Stimulated activated CD4-positive, alpha-beta T cell treated with anti-CD3 and anti-CD28 coated beads, Interleukin-15, amount 100 ng/mL, for 24 hours (primary cell): Measurements from ENCODE around the gene SORCS3.

Experiments
- DNase-seq: peaks from one replicate; pipeline ENCODE4 v3.0.0-alpha.2; 2020

The SORCS3 gene

DNA sequence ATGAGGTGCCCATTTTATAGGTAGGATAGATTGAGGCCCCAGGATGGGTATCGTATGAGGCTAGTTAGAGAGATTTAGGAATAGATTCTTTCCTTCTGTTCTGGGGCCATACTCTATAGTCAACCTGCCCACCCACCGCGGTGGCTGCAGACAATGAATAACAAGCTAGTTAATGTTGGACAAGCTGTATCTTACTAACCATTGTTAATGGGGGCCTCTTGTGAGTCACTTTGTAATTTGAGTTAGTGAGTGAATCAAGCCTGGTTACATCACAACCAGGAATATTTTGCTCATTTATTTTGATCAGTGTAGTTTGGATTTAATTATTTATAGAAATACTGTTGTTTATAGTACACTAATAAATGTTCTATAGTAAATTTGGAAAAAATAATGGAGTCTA is 7.3 kb downstream of the SORCS3 start:
- DNase-seq, result no peak

DNA sequence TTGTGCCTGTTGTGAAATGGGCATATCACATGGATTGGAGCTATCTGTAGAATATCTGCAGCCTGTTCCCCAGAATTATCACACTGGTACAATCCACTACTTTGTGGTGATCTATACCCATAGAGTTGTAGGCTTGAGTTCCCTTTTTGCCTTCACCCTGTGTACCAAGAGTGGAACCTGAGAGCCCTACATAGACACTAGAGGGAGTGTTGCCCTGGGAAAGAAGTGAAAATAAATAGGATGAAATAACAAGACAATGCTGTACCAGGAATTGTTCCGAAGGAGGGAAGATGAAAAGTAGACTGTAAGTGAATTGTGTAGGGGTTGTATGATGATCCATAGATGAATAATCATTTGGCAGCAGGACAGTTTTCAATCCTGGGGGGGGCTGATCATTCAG is 9.0 kb downstream of the SORCS3 start:
- DNase-seq, result no peak

DNA sequence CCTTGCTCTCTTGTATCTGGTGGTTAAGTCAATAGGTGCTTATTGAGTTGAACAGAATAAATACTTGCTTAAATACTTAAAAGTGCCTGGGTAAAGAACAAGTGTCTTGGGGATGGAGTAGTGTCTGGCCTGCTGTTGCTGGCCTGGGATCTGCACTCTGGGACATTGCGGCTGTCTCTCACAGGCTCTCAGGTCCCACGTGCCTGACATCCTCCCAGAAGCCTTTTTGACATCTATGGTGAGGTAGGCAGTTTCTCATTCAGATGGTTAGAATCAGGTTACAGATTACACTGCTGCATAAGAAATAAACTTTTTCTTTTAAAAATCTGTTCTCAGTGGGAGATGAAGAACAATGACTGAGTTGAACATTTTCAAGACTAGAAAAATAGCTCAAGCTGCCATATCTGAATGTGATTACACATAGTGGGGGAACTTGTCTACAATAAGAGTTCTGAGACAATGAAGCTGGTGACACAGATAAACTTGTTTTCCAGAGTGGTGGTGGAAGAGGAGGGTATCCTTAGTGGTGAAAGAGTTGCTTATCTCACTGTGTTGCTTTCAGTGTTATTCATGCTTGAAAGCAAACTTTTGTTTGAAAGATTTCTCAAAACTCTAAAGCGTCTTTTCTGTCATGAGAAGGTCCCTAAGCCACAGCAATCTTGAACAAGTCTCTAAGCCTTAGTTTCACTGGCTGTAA is 9.7 kb downstream of the SORCS3 start:
- no peak for DNase-seq

DNA sequence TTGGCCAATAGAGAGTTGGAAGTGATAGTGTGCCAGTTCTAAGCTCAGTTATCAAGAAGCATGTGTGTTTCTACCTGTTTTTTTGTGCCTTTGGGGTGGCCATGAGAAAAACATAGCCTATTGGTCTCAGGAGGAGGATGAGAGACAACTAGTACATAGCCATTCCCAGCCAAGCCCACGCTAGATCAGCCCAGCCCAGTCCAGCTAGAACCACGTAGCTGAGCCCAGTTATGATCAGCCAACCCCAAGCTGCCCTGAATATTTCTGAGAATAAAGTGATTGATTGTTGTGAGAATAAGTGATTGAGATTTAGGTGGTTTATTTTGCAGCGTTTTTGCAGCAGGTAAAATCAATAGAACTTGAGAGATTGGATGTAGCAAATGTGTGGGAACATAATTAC is 15.9 kb downstream of the SORCS3 start:
- DNase-seq, result no peak

DNA sequence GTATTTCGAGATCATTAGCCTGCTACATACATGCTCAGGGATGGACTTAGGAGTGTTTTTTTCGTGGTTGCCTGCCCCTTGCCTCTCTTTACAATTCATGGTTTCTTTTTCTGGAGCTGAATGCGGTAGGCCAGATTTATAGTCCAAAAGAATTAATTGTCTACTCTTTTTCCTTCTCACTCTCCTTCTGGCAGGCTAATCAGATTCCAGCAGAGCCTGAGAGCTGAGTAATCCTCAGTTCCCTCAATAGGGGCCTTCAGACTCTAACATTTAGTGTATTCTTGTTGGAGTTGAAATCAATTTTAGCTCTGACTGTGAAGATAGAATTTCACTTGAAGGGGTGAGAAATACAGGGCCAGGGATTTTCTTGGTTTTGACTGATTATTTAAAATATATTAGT is 16.4 kb downstream of the SORCS3 start:
- no peak for DNase-seq

DNA sequence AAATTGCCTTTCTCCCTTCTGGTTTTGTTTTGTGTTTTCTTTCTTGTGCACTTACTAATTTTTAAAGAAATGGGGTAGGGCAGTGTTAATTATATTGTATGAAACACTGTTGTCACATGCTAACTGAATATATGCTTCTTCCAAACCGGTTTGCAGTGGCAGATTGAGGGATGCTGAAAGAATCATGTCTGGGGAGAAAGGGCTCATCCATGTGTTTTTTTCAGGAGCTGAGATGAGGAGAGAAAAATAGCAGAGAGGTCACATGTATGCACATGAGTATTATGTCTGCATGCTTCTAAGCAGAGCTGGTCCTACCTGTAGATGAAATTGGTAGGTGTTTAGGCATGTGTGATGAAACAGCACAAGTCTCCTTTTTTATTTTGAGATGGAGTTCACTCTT is 17.0 kb downstream of the SORCS3 start:
- DNase-seq, result no peak

DNA sequence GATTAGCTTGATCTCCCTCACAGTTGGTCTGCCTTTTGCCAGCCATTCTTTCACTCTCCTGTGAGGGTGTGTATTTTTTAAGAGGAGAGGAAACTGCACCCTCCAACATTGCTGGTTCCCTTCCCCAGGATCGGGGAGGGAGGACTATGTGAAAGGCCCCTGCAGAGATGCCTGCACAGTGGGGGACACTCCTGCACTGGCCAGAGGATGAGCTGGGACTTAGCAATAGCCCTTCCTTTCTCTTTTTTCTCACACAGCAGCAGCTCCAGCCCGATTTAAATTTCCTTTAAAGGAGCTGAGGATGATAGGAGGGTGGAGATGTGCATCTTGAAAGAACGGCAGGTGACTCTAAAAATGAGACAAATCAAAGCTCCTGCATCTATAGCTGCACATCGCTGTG is 18.7 kb downstream of the SORCS3 start:
- no peak for DNase-seq

DNA sequence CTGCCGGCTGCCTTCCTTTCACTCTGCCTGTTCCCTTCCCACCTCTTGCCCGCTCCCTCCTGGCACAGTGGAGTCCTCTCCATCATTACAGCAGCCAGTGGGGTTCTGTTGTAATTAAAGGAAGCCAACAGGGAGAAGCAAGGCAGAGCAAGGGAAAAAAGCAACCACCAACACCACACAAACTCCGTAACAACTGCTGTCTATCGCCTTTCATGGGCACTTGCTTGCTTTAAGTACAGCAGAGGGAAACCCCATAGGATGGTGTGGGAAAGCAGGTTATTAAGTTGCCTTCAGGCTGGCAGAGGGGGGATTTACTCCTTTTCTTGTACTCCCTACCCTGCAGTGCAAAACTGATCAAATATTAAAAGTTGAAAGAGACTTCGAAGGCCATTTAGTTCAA is 22.0 kb downstream of the SORCS3 start:
- no peak for DNase-seq

DNA sequence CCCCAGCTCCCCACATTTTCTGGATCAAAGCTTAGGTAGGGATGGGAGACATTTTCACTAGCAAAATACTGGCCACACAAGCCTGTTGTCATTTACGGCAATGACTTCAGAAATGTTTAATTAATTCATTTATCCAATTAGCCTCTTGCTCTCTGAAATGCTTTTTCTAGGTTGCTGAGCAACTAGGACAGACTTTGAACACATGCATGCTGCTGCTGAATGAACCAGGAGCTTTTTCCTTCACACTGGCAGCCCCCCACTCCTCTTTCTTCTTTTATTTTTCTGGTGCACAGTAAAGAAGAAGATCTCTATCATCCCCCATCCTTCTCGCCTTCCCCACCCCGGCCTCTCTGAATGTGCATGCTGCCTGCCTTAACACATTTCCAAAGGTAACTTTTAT is 22.5 kb downstream of the SORCS3 start:
- no peak for DNase-seq

DNA sequence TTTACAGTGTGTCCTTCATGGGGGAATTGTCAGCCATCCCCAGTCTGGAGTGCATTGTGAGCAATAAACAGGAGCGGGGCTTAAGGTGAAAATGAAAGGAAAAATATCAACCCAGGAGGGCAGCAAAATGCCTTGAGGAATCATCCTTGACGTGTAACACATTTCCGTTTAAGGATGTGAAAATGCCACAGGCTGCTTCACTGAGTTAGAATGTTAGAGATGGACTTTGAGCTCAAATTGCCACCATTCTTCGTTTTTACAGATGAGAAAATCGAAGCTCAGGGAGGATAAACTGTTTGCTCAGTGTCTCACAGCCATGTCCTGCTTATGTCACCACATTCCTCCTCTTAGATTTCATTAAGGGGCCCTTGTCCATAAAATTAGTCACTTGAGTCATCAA is 23.1 kb downstream of the SORCS3 start:
- DNase-seq, result no peak

DNA sequence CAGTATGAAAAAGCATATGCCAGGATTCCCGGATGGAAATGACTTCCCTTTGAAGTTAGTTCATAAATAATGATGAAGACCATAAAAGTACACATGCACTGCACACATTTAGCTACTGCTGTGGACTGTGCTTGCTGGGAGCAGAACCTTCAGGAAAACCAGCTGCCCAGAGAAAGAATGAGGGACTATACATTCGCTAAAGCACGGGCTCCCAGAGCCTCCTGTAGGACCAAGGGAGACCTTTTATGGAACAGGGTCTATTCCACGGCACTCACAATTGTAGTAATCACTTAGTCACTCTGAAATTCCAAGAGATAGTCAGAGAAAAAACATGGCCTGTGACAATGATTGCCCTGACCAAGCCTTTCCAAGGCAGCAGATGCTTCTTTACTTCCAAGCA is 24.1 kb downstream of the SORCS3 start:
- no peak for DNase-seq

DNA sequence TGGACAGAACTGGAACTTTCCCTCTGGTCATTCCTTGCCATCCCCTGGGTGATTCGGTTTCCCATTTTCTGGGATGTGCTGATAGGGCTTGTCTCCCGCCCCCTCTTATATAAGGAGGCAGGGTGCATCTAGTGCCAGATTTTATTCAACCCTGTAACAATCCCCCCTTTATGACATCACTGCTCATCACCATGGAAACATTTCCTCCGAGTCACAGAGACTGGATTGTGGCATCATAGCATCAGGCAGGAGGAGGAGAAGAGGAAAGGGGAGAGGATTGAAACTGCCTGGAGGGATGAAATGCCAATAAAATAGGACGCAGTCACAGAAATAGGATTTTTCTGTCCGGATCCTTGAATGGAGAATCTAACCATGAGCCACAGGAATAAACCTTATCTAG is 25.0 kb downstream of the SORCS3 start:
- DNase-seq, result no peak

DNA sequence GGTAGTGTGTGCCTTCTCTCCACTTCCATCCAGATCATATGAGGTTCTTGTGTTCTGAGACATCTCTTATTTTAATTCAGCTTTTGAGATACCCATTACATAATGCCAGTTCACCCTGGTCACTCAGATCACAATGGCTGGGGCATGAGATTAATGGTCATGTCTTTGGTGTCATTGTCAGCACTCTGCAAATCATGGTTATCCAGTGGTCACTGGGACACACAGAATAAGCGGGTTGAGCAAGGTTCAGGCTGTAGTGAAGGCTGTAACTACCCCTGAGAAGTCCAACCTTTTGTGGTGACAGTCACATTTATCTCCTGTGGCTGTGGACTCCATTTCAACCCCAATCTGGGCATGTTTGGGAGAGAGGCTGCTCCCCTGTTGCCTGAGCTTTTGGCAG is 35.8 kb downstream of the SORCS3 start:
- no peak for DNase-seq

DNA sequence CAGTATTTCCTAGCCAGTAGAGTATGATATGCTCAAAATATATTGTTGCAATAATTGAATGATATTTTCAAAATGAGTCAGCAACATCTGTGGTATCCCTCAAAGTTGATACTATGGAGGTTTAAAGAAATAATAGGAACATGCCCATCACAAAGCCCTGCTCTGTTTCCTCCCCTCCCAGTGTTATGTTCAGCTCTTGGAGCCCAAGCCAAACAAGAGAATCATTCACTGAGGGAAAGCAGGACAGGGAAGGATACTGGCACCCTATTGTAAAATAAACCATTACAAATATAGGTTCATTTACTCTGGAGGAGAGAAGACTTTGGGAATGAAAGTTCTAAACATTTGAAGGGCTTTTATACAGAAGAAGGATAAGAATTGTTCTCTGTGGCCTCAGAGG is 37.6 kb downstream of the SORCS3 start:
- DNase-seq, result no peak

DNA sequence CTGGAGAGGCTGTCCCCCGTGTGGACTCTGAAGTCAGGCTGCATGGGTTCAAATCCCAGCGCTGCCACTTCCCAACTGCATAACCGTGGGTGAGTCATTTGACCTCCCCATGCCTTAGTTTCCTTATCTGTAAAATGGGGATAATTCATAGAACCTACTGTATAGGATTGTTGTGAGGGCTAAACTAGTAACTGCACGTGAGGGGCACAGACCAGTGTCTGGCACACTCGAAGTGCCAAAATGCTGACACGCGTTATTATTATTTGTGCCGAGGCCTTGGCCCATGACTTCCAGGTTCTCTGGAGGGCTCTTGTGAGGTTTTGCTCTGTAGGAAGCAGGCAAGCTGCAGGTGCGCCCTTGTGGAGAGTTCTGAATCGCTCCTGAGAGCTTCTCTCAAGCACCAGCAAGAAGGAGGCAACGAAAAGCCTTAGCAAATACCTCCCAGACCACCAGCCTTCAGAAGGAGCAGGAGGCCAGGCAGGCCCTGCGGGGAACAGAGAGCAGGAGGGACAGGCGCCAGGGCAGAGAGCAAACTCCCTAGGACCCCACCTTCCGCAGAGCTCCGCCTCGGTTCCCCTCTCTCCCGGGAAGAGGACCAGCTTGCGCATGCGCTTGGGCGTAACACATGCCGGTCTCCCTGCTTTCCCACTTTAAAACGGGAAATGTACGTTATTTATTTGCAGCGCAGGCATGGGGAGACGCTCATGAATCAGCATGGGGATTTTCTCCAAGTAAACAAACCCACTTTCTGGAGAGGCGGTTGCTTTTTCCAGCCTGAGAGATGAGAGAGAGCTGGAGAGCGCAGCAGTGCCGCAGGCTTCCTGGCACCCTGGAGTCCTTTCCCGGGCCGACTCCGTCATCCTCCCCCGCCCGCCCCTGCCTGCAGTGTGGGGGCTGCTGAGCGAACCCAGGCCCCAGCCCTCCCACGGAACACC is 39.6 kb downstream of the SORCS3 start:
- DNase-seq, result no peak

DNA sequence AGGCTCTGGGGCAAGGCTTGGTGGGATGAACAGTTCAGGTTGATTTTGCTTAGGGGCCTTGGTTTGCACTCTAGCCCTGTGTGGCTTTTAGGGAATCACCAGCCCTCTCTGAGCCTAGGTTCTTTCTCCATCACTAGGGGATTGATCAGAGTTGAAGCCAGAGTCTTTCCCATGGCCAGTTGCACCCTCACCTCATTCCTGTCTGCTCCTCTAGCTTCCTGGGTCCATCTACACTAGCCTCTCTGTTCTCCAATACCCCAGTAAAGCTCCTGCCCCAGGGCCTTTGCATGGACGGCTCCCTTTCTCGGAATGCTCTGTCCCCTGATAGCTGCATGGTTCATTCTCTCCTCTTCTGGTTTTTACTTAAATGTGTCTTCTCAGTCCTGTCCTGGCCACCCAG is 40.4 kb downstream of the SORCS3 start:
- no peak for DNase-seq

DNA sequence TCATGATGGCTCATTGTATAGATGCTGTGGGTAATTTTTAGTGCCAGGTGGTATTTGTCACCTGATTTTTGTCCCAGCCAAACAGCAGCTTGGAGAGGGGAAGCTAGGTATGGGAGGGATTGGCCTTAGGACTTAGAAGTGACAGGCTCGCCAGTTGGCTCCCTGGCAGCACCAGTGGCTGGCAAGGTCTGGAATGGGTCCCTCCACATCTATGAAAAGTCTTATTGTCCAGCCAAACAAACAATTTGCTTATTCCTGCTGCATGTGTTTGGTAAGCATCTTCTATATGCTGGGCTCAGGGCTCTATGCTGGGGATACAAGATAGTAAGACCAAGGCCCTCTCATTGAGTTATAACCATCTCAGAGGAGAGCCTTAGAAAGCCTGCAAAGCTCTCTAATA is 42.5 kb downstream of the SORCS3 start:
- DNase-seq, result no peak

DNA sequence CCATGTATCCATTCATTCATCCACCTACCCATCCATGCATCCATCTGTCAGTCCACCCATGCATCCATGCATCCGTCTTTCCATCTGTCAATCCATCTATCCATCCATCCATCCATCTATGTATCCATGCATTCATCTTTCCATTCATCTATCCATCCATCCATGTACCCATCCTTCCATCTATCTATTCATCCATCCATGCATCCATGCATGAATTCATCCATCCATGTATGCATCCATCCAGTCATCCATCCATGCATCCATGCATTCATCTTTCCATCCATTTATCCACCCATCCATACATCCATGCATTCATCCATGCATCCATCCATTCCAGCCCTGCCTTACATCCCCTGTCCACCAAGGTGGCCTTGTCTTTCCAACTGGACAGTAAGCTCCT is 45.7 kb downstream of the SORCS3 start:
- no peak for DNase-seq

DNA sequence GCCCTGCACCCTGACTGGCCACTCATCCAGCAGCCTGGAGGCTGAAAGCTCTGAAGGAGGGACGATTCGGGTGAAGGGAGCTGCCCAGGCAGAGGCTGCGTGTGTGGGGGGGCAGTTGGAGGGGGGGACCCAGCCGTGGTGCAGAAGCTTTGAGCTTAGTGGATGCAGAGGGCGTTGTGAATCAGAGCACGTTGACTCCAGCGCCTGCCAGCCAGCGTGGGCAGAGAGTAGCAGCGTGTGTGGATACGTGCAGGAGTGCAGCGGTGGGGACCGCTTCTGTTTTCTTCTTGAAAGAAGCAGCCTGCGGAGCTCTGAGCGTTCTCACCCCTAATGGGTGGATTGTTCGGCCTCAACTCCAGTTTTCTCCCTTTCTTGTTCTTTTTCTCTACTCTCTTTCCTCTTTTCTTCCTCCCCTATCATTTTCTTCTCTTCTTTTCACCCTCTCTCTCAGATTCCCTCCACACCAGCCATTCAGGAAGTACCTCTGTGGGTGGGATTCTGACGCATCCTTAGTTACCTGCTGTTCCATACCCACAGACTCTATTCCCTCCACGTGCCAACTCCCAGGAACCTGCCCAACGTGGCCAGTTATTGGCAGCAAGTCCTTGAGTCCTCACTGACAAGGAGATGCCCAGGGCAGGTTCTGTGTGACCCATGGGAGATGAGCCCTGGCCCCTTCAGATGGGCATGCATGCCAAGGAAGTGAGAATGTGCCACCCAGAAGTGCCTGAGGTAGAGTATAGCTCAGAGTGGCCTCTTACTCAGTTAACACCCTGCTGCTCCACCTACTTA is 47.4 kb downstream of the SORCS3 start:
- DNase-seq, result no peak

DNA sequence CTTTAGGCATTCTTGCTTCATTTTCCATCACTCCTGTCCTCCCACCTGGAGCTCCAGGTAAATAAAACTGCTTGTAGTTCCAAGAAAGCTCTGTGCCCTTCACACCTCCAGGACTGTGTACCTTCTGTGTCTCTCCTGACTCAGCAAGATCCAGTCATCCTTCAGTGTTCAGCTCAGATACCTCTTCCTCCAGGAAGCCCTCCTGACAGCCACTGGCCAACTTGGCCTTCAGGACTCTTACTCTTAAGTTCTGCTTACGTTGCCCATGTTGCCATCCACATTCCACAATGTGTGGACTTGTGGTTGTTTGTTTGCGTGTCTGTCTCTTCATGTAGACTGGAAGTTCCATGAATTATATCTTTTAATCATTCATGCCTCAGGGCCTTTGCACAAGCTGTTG is 48.0 kb downstream of the SORCS3 start:
- DNase-seq, result no peak

DNA sequence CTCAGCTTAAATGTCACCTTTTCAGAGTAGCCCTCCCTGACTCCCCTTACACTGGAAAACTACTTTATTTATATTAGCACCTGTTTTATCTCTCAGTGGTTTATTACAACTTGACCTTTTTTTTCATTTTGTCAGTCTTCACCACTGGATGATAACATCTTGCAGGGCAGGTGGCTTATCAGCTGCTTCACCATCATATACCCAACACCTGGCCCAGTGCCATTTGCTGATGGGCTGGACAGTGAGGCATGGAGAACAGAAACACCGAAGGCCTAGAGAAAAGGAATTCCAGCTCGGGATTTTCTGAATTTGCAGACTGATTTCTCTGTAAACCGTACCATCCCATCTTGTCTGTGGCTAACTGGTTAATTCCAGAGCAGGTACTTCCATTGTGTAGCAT is 48.5 kb downstream of the SORCS3 start:
- DNase-seq, result no peak

DNA sequence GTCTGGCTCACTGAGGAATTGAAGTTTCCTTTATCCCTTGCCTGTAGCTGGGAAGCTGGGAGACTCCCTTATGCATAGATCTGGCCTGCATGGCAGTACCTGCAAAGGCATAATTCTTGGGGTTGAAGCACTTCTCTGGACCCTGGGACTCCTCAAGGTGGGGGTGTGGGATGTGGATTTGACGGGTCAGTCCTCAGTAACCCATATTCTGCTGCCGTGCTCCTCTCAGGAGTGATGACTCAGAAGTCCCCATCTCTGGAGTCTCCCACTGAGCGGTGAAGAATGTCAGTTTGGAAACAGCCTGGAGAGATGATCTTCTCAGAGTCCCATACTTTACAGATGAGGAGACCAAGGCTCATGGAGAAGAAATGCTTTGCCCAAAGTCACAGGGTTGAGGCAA is 49.0 kb downstream of the SORCS3 start:
- no peak for DNase-seq

DNA sequence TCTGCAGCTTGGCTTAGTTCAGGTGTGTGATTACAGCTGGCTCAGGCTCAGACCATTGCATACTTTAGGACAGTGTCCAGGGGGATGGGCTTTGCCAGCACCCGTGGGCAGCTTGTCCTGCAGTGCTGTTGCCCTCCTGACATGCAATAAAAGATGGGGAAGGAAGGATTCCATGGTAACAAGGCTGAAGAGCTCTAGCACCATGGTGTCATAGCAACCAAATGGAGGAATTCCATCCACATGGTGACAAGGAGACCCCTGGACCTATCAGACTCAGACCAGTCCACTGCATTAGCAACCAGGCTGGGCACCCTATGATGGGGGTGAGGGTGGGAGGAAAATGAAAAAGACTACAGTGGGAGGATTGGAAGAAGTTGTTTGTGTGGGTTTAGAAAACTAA is 49.9 kb downstream of the SORCS3 start:
- no peak for DNase-seq

DNA sequence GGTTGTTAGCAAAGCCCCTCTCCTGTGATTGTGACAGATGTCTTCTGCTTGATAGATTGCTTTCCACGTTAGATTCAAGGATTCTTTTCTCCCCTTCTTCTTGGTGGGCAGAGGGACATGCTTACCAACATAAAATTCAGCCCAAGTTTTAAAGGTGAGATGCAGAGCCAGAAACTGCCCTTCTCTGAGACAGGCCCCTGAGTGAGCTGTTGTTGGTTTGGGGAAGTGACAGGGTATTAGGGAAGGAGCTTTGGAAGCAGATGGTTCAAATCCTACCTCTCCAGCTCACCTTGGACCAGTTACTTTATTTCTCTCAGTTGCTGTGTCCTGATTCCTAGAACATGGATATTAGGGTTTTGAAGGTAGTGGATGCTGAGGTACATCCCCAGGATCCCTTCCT is 53.0 kb downstream of the SORCS3 start:
- no peak for DNase-seq
